IPS DF 6.9 (cell line): ENCODE data around the gene KCTD7.
"Not testable (repeated sequence)": the region's sequence is repeated elsewhere in the genome, so short reads cannot be mapped to it uniquely, and the experiment has no call there.

Experiments used
- DNase-seq: peaks from one replicate; pipeline ENCODE4 v3.0.0-alpha.2; 2013; ENCODE audit warnings: low read depth, low spot score
- H3K27ac ChIP-seq: one replicate; pipeline ENCODE4 v1.5.1; 2013; ENCODE audit warnings: low read length, control low read depth
- H3K27me3 ChIP-seq: 2 replicates; pipeline ENCODE4 v1.6.1; 2013; ENCODE audit warnings: mild to moderate bottlenecking, low read length; ENCODE audit not compliant: control insufficient read depth, insufficient read depth
- H3K36me3 ChIP-seq: 2 replicates; pipeline ENCODE4 v1.6.1; 2013; ENCODE audit warnings: low read length; ENCODE audit not compliant: control insufficient read depth, insufficient read depth
- H3K4me1 ChIP-seq: 2 replicates; pipeline ENCODE4 v1.6.1; 2013; ENCODE audit warnings: low read length; ENCODE audit not compliant: control insufficient read depth, insufficient read depth
- H3K4me3 ChIP-seq: 2 replicates; pipeline ENCODE4 v1.5.1; 2013; ENCODE audit warnings: mild to moderate bottlenecking, low read length
- H3K9me3 ChIP-seq: 2 replicates; pipeline ENCODE4 v1.6.1; 2013; ENCODE audit warnings: low read length, inconsistent platforms; ENCODE audit not compliant: control insufficient read depth, insufficient read depth
- WGBS: extraction: QIAGEN DNeasy Blood & Tissue Kit; methylation state at CpG from one replicate; pipeline ENCODE4 v1.1.7; 2013; ENCODE audit warnings: mixed read lengths, missing lambda C conversion rate; ENCODE audit not compliant: insufficient read length, insufficient coverage; 5-methylcytosine and 5-hydroxymethylcytosine counted together

KCTD7 gene

DNA sequence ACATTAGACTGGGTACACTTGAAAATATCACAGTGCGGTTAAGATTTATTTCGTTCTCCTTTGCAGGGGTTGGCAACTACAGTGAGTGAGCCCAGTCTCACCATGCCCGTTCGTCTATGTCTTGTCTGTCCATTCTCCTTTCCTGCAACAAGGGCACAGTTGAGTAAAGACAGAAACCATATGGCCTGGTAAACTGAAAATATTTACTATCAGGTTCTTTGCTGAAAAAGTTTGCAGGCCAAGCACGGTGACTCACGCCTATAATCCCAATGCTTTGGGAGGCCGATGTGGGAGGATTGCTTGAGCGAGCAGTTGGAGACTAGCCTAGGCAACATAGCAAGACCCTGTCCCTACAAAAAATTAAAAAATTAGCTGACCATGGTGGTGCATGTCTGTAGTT lies 11.4 kb upstream of the KCTD7 start:
- DNase-seq, result no peak
- Histone ChIP-seq H3K27me3 (no peaks in the 10 kb centered on the region), H3K4me3 (no peak overlapping the region), H3K27ac (no peak overlapping the region), H3K4me1 (peaks cover 1% of the 10 kb centered on the region; the same call in 1 of the 2 replicates), H3K36me3 (no peaks in the 10 kb centered on the region), H3K9me3 (no peaks in the 10 kb centered on the region)
- WGBS, result no CpG with 5 or more reads among the region's 8 CpGs

GRCh38 chr7:66619341-66619948 lies 9.2 kb upstream of the KCTD7 start:
- H3K4me1 ChIP-seq, H3K9me3 ChIP-seq, H3K27ac ChIP-seq, H3K36me3 ChIP-seq, H3K4me3 ChIP-seq, DNase-seq, H3K27me3 ChIP-seq: not testable (repeated sequence)
- WGBS, result no CpG with 5 or more reads among the region's 4 CpGs

DNA sequence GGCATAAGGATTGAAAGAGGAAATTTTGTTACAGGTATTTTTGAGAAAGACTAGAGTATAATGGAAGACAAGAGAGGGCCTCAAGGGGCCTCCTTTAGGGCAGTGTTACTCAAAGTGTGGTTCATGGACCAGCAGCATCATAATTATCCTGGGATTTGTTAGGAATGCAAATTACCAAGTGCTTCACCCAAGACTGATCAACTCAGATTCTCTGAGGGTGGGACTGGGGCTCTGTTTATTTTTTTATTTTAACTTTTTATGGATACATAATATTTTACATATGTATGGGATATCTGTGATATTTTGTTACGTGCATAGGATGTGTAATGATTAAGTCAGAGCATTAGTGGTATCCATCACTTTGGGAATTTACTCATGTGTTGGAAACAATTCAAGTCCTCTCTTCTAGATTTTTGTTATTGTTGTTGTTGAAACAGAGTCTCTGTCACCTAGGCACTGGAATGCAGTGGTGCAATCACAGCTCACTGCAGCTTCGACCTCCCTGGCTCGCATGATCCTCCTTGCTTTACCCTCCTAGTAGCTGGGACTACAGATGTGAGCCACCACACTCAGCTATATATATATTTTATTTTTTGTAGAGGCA lies 2.2 kb upstream of the KCTD7 start:
- no CpG with 5 or more reads among the region's 3 CpGs for WGBS
- peaks cover 3% of the 10 kb centered on the region; the same call in 1 of the 2 replicates for H3K4me1 ChIP-seq
- H3K36me3 ChIP-seq, result no peaks in the 10 kb centered on the region
- H3K4me3 ChIP-seq, result no peak overlapping the region
- H3K27ac ChIP-seq, result no peak overlapping the region
- H3K27me3 ChIP-seq, result no peaks in the 10 kb centered on the region
- DNase-seq, result no peak
- no peaks in the 10 kb centered on the region for H3K9me3 ChIP-seq

DNA sequence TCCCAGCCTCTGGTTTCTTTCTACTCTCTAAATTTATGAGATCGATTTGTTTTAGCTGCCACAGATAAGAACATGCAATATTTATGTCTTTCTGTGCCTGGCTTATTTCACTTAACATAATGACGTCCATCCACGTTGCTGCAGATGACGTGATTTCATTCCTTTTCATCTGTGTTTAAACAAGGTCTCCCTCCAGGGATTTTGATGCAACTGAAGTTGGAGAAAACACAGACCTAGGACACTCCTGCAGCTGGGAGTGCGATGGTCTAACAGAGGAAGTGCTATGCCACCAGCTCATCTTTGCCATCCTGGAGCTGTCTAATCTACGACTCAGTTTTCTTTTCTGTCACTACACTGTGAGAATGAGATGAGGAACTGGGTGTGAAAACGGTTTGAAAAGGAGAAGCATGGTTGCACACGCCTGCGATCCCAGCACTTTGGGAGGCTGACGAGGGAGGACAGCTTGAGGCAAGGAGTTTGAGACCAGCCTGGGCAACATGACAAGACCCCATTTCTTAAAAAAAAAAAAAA lies 1.5 kb upstream of the KCTD7 start:
- no peak for DNase-seq
- H3K27ac ChIP-seq, result no peak overlapping the region
- H3K36me3 ChIP-seq, result no peaks in the 10 kb centered on the region
- H3K27me3 ChIP-seq, result no peaks in the 10 kb centered on the region
- peaks cover 3% of the 10 kb centered on the region; the same call in 1 of the 2 replicates for H3K4me1 ChIP-seq
- H3K4me3 ChIP-seq, result no peak overlapping the region
- WGBS, result no CpG with 5 or more reads among the region's 10 CpGs
- no peaks in the 10 kb centered on the region for H3K9me3 ChIP-seq

GRCh38 chr7:66627881-66628360 lies 760 bp upstream of the KCTD7 start:
- no peaks in the 10 kb centered on the region for H3K36me3 ChIP-seq
- H3K4me1 ChIP-seq, result peaks cover 3% of the 10 kb centered on the region; the same call in 1 of the 2 replicates
- no CpG with 5 or more reads among the region's 18 CpGs for WGBS

DNA sequence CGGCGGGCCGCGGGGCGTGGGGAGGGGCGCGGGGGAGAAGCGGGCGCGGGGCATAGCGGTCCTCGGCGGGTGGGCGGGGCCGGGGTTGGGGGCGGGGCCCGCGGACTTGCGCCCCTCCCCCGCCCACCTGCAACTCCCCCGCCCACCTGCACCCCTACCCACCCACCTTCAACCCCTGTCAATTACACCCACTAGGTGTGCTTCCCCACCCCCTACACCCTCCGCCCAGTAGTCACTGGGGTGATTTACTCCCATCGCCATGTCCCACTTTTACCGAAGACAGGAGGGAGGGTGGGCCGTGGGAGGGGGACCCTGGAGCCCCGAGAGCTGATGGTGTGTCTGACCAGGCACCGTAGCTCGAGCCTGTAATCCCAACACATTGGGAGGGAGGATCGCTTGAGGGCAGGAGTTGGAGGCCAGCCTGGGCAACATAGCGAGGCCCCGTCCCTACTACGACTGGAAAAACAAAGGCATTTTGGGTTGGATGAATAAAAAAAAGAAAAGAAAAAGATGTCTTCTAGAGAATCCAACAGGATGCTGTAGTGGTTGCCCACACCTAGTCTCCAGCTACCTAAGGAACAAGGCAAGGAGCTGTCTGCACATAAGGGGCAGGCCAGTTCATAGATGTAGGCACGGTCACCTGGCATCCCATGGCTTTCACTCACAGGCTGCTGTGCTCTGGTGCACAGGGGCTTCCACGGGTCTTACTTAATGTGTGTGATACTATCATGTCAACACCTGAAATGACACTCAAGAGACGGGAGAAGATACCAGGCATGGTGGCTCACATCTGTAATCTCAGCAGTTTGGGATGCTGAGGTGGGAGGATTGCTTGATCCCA lies 761 bp downstream of the KCTD7 start:
- no peak overlapping the region for H3K27ac ChIP-seq
- WGBS, result no CpG with 5 or more reads among the region's 35 CpGs
- no peak for DNase-seq

More at GRCh38 chr7:66627881-66628360, 760 bp upstream of the KCTD7 start:
- Histone ChIP-seq H3K27me3 (no peaks in the 10 kb centered on the region), H3K27ac (no peak overlapping the region), H3K9me3 (no peaks in the 10 kb centered on the region), H3K4me3 (peak overlapping the region; percentile 62; the same call in 1 of the 2 replicates)
- no peak for DNase-seq

DNA sequence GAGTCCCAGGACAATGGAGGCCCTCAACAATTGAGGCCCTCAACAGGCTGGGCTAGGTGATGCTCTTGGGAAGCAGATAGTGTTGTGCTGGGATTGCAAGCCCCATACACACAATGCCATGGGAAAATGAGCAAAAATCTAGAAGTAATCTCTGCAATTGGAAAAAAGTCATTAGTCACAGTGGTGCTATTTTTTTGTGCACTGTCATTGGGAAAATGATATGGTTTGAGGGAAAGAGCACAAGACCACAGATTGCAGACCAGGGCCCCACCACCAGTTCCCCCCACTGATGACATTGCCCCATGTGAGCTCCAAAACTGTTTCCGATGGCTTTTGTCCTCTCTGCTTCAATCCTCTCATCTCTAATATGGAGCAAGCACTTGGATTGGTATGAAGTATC lies 1.9 kb downstream of the KCTD7 start:
- H3K9me3 ChIP-seq, result no peaks in the 10 kb centered on the region
- no peak for DNase-seq
- 0 out of 2 replicates have a peak, but pooled peaks cover 4% of the 10 kb centered on the region for H3K36me3 ChIP-seq
- no peak overlapping the region for H3K27ac ChIP-seq
- no peak overlapping the region for H3K4me3 ChIP-seq
- no CpG with 5 or more reads among the region's 1 CpG for WGBS
- peaks cover 3% of the 10 kb centered on the region; the same call in 1 of the 2 replicates for H3K4me1 ChIP-seq
- no peaks in the 10 kb centered on the region for H3K27me3 ChIP-seq

More for the DNA sequence above, 761 bp downstream of the KCTD7 start:
- H3K4me3 ChIP-seq, result peak overlapping the region; percentile 82
- no peaks in the 10 kb centered on the region for H3K9me3 ChIP-seq
- 0 out of 2 replicates have a peak, but pooled peaks cover 3% of the 10 kb centered on the region for H3K36me3 ChIP-seq
- H3K27me3 ChIP-seq, result no peaks in the 10 kb centered on the region
- peaks cover 3% of the 10 kb centered on the region; the same call in 1 of the 2 replicates for H3K4me1 ChIP-seq

GRCh38 chr7:66631471-66631870 lies 2.8 kb downstream of the KCTD7 start:
- Histone ChIP-seq H3K4me3 (no peak overlapping the region), H3K9me3 (no peaks in the 10 kb centered on the region), H3K4me1 (peaks cover 3% of the 10 kb centered on the region; the same call in 1 of the 2 replicates), H3K27ac (no peak overlapping the region), H3K36me3 (0 out of 2 replicates have a peak, but pooled peaks cover 4% of the 10 kb centered on the region), H3K27me3 (no peaks in the 10 kb centered on the region)
- no CpG with 5 or more reads among the region's 6 CpGs for WGBS
- no peak for DNase-seq

DNA sequence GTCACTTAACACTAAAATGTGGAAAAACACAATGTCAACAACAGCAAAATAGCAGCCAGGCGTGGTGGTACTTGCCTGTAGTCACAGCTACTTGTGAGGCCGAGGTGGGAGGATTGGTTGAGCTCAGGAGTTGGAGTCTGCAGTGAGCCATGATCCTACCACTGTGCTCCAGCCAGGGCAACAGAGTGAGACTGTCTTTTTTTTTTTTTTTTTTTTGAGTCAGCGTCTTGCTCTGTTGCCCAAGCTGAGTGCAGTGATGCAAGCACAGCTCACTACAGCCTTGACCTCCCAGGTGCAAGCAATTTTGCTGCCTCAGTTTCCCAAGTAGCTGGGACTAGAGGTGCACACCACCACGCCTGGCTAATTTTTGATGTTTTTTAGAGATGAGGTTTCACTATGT lies 6.1 kb downstream of the KCTD7 start:
- DNase-seq, result no peak
- peaks cover 13% of the 10 kb centered on the region; the same call in 1 of the 2 replicates for H3K36me3 ChIP-seq
- no CpG with 5 or more reads among the region's 4 CpGs for WGBS
- peaks cover under 1% of the 10 kb centered on the region; the same call in 1 of the 2 replicates for H3K4me1 ChIP-seq
- no peaks in the 10 kb centered on the region for H3K9me3 ChIP-seq
- no peaks in the 10 kb centered on the region for H3K27me3 ChIP-seq
- H3K4me3 ChIP-seq, result no peak overlapping the region
- no peak overlapping the region for H3K27ac ChIP-seq
